ENCODE data around the gene AOC3.
"Not testable (repeated sequence)": the region's sequence is repeated elsewhere in the genome, so short reads cannot be mapped to it uniquely, and the experiment has no call there.

The AOC3 gene

GRCh38 chr17:42833767-42834422, 17.1 kb upstream of the AOC3 start:
- ATAC-seq (no peak), DNase-seq (ENCODE audit: low spot score in 2 of 2) (no peak)
- Mint-ChIP-seq H3K36me3 (peaks cover 61% of the 10 kb centered on the region), H3K9me3 (no peaks in the 10 kb centered on the region), H3K4me3 (peak overlapping the region; percentile 93), H3K27ac (peak overlapping the region; percentile 98), H3K4me1 (peaks cover 22% of the 10 kb centered on the region)

- no peak overlapping the region for H3K4me3 Mint-ChIP-seq
- H3K36me3 Mint-ChIP-seq: peaks cover 80% of the 10 kb centered on the region
- ATAC-seq: no peak
- peaks cover 22% of the 10 kb centered on the region for H3K4me1 Mint-ChIP-seq
- no peaks in the 10 kb centered on the region for H3K9me3 Mint-ChIP-seq
- no peak for DNase-seq (ENCODE audit: low spot score in 2 of 2)
- H3K27ac Mint-ChIP-seq: no peak overlapping the region
Measured at GRCh38 chr17:42835732-42836131, 15.3 kb upstream of the AOC3 start.

- H3K4me1 Mint-ChIP-seq: peaks cover 32% of the 10 kb centered on the region
- peaks cover 91% of the 10 kb centered on the region for H3K36me3 Mint-ChIP-seq
- H3K9me3 Mint-ChIP-seq: no peaks in the 10 kb centered on the region
- no peak overlapping the region for H3K4me3 Mint-ChIP-seq
- peak overlapping the region; percentile 37 for H3K27ac Mint-ChIP-seq
- ATAC-seq (no peak), DNase-seq (ENCODE audit: low spot score in 2 of 2) (no peak)
Measured at GRCh38 chr17:42841975-42842685, 8.9 kb upstream of the AOC3 start.

GRCh38 chr17:42843358-42843934, 7.6 kb upstream of the AOC3 start:
- H3K4me3 Mint-ChIP-seq: no peak overlapping the region
- DNase-seq (ENCODE audit: low spot score in 2 of 2) (no peak), ATAC-seq (no peak)
- peaks cover 78% of the 10 kb centered on the region for H3K36me3 Mint-ChIP-seq
- H3K4me1 Mint-ChIP-seq: peaks cover 34% of the 10 kb centered on the region
- H3K27ac Mint-ChIP-seq: no peak overlapping the region
- no peaks in the 10 kb centered on the region for H3K9me3 Mint-ChIP-seq

- Mint-ChIP-seq H3K4me3 (no peak within 1 kb of the TSS), H3K4me1 (peaks cover 34% of the 10 kb centered on the region), H3K9me3 (no peaks in the 10 kb centered on the region), H3K36me3 (peaks cover 70% of the 10 kb centered on the region), H3K27ac (peak within 1 kb of the TSS; percentile 72)
- ATAC-seq (no peak), DNase-seq (ENCODE audit: low spot score in 2 of 2) (no peak)
Measured at GRCh38 chr17:42844271-42844670, 6.7 kb upstream of the AOC3 start, which contains the start of gene AOC2. Gene AOC2, plus strand, starts transcription at chr17:42844580. Its CDS starts 47 bp downstream, at chr17:42844627.

GRCh38 chr17:42844761-42845555, 6.0 kb upstream of the AOC3 start:
- Mint-ChIP-seq H3K4me3 (no peak overlapping the region), H3K9me3 (no peaks in the 10 kb centered on the region), H3K4me1 (peaks cover 34% of the 10 kb centered on the region), H3K27ac (peak overlapping the region; percentile 72), H3K36me3 (peaks cover 63% of the 10 kb centered on the region)
- DNase-seq (ENCODE audit: low spot score in 2 of 2) (no peak), ATAC-seq (no peak)

GRCh38 chr17:42845556-42845917, 5.5 kb upstream of the AOC3 start:
- Mint-ChIP-seq H3K27ac (peak overlapping the region; percentile 72), H3K4me1 (peaks cover 34% of the 10 kb centered on the region), H3K9me3 (no peaks in the 10 kb centered on the region), H3K36me3 (peaks cover 57% of the 10 kb centered on the region), H3K4me3 (peak overlapping the region; percentile 49)
- DNase-seq (ENCODE audit: low spot score in 2 of 2) (no peak), ATAC-seq (no peak)

- Mint-ChIP-seq H3K4me1 (peaks cover 34% of the 10 kb centered on the region), H3K27ac (peak overlapping the region; percentile 72), H3K9me3 (no peaks in the 10 kb centered on the region), H3K4me3 (peak overlapping the region; percentile 49), H3K36me3 (peaks cover 52% of the 10 kb centered on the region)
- peak; percentile 37 to 82 for DNase-seq (ENCODE audit: low spot score in 2 of 2)
- peak; percentile 92 for ATAC-seq
Measured at GRCh38 chr17:42845918-42846593, 4.9 kb upstream of the AOC3 start.

GRCh38 chr17:42846594-42847280, 4.3 kb upstream of the AOC3 start:
- Mint-ChIP-seq H3K36me3 (peaks cover 45% of the 10 kb centered on the region), H3K4me1 (peaks cover 34% of the 10 kb centered on the region), H3K27ac (peak overlapping the region; percentile 72), H3K9me3 (no peaks in the 10 kb centered on the region), H3K4me3 (no peak overlapping the region)
- no peak for ATAC-seq
- DNase-seq (ENCODE audit: low spot score in 2 of 2): no peak

GRCh38 chr17:42848093-42848492, 2.9 kb upstream of the AOC3 start:
- peaks cover 32% of the 10 kb centered on the region for H3K36me3 Mint-ChIP-seq
- H3K4me3 Mint-ChIP-seq: no peak overlapping the region
- peaks cover 28% of the 10 kb centered on the region for H3K4me1 Mint-ChIP-seq
- ATAC-seq (no peak), DNase-seq (ENCODE audit: low spot score in 2 of 2) (no peak)
- H3K9me3 Mint-ChIP-seq: no peaks in the 10 kb centered on the region
- no peak overlapping the region for H3K27ac Mint-ChIP-seq

- peaks cover 22% of the 10 kb centered on the region for H3K36me3 Mint-ChIP-seq
- H3K4me3 Mint-ChIP-seq: no peak overlapping the region
- ATAC-seq: no peak
- H3K27ac Mint-ChIP-seq: no peak overlapping the region
- H3K4me1 Mint-ChIP-seq: peaks cover 32% of the 10 kb centered on the region
- no peak for DNase-seq (ENCODE audit: low spot score in 2 of 2)
- H3K9me3 Mint-ChIP-seq: no peaks in the 10 kb centered on the region
Measured at GRCh38 chr17:42849031-42849430, 2.0 kb upstream of the AOC3 start.

GRCh38 chr17:42849451-42850181, 1.4 kb upstream of the AOC3 start:
- H3K4me1 Mint-ChIP-seq: peaks cover 28% of the 10 kb centered on the region
- ATAC-seq: no peak
- no peak overlapping the region for H3K4me3 Mint-ChIP-seq
- H3K9me3 Mint-ChIP-seq: no peaks in the 10 kb centered on the region
- H3K36me3 Mint-ChIP-seq: peaks cover 17% of the 10 kb centered on the region
- no peak overlapping the region for H3K27ac Mint-ChIP-seq
- no peak for DNase-seq (ENCODE audit: low spot score in 2 of 2)

GRCh38 chr17:42851371-42852240, 607 bp downstream of the AOC3 start:
- not testable (repeated sequence) for DNase-seq (ENCODE audit: low spot score in 2 of 2); H3K27ac Mint-ChIP-seq; H3K4me3 Mint-ChIP-seq; H3K36me3 Mint-ChIP-seq; ATAC-seq; H3K9me3 Mint-ChIP-seq
- H3K4me1 Mint-ChIP-seq: peaks cover 14% of the 10 kb centered on the region
